Measurements from ENCODE around the gene ARHGEF28. TPM values are rescaled to one million over a fixed set of nuclear protein-coding genes. Genes with fewer than 3 reads are reported as not detected.
A peak's percentile ranks its signal among the peaks of the same experiment; 100 is the strongest.

The ARHGEF28 gene
- total RNA-seq, 1 donor from 2014 or later = 44.9 TPM

- peaks cover 18% of the 10 kb centered on the region for H3K4me1 Mint-ChIP-seq (ENCODE audit: unreplicated experiment)
- peak overlapping the region; percentile 35 for H3K27ac Mint-ChIP-seq (ENCODE audit: unreplicated experiment)
- H3K4me3 Mint-ChIP-seq (ENCODE audit: unreplicated experiment) = no peak overlapping the region
- no peaks in the 10 kb centered on the region for H3K27me3 Mint-ChIP-seq (ENCODE audit: unreplicated experiment)
- H3K9me3 Mint-ChIP-seq (ENCODE audit: unreplicated experiment) = no peaks in the 10 kb centered on the region
- no peak for DNase-seq (ENCODE audit: extremely low spot score, unreplicated experiment)
- H3K36me3 Mint-ChIP-seq (ENCODE audit: unreplicated experiment) = peaks cover 42% of the 10 kb centered on the region
- no peak for TF ChIP-seq CTCF (IDR thresholded peaks at IDR 0.05)
Observed at GRCh38 chr5:73917891-73918290, 291.9 kb downstream of the ARHGEF28 start.

GRCh38 chr5:73918791-73919221 lies 292.8 kb downstream of the ARHGEF28 start:
- no peak for TF ChIP-seq CTCF (IDR thresholded peaks at IDR 0.05)
- no peak for DNase-seq (ENCODE audit: extremely low spot score, unreplicated experiment)
- H3K27me3 Mint-ChIP-seq (ENCODE audit: unreplicated experiment) = no peaks in the 10 kb centered on the region
- no peak overlapping the region for H3K4me3 Mint-ChIP-seq (ENCODE audit: unreplicated experiment)
- H3K27ac Mint-ChIP-seq (ENCODE audit: unreplicated experiment) = no peak overlapping the region
- H3K36me3 Mint-ChIP-seq (ENCODE audit: unreplicated experiment) = peaks cover 43% of the 10 kb centered on the region
- H3K9me3 Mint-ChIP-seq (ENCODE audit: unreplicated experiment) = no peaks in the 10 kb centered on the region
- H3K4me1 Mint-ChIP-seq (ENCODE audit: unreplicated experiment) = peaks cover 15% of the 10 kb centered on the region

GRCh38 chr5:73921741-73922140 lies 295.7 kb downstream of the ARHGEF28 start:
- Mint-ChIP-seq H3K27ac (ENCODE audit: unreplicated experiment) (no peak overlapping the region), H3K4me3 (ENCODE audit: unreplicated experiment) (no peak overlapping the region), H3K9me3 (ENCODE audit: unreplicated experiment) (no peaks in the 10 kb centered on the region), H3K36me3 (ENCODE audit: unreplicated experiment) (peaks cover 45% of the 10 kb centered on the region), H3K27me3 (ENCODE audit: unreplicated experiment) (no peaks in the 10 kb centered on the region), H3K4me1 (ENCODE audit: unreplicated experiment) (peaks cover 13% of the 10 kb centered on the region)
- no peak for TF ChIP-seq CTCF (IDR thresholded peaks at IDR 0.05)
- DNase-seq (ENCODE audit: extremely low spot score, unreplicated experiment) = no peak

- H3K4me3 Mint-ChIP-seq (ENCODE audit: unreplicated experiment) = no peak overlapping the region
- no peak overlapping the region for H3K27ac Mint-ChIP-seq (ENCODE audit: unreplicated experiment)
- no peaks in the 10 kb centered on the region for H3K9me3 Mint-ChIP-seq (ENCODE audit: unreplicated experiment)
- no peaks in the 10 kb centered on the region for H3K27me3 Mint-ChIP-seq (ENCODE audit: unreplicated experiment)
- peaks cover 41% of the 10 kb centered on the region for H3K36me3 Mint-ChIP-seq (ENCODE audit: unreplicated experiment)
- TF ChIP-seq CTCF (IDR thresholded peaks at IDR 0.05) = no peak
- peaks cover 11% of the 10 kb centered on the region for H3K4me1 Mint-ChIP-seq (ENCODE audit: unreplicated experiment)
- no peak for DNase-seq (ENCODE audit: extremely low spot score, unreplicated experiment)
Observed at GRCh38 chr5:73922224-73922623, 296.2 kb downstream of the ARHGEF28 start.

- no peak overlapping the region for H3K27ac Mint-ChIP-seq (ENCODE audit: unreplicated experiment)
- H3K9me3 Mint-ChIP-seq (ENCODE audit: unreplicated experiment) = no peaks in the 10 kb centered on the region
- peaks cover 35% of the 10 kb centered on the region for H3K36me3 Mint-ChIP-seq (ENCODE audit: unreplicated experiment)
- no peaks in the 10 kb centered on the region for H3K27me3 Mint-ChIP-seq (ENCODE audit: unreplicated experiment)
- TF ChIP-seq CTCF (IDR thresholded peaks at IDR 0.05) = no peak
- no peak for DNase-seq (ENCODE audit: extremely low spot score, unreplicated experiment)
- H3K4me1 Mint-ChIP-seq (ENCODE audit: unreplicated experiment) = peaks cover 5% of the 10 kb centered on the region
- no peak overlapping the region for H3K4me3 Mint-ChIP-seq (ENCODE audit: unreplicated experiment)
Observed at GRCh38 chr5:73922875-73923557, 297.0 kb downstream of the ARHGEF28 start.

Data from osteocyte (in vitro differentiated cells).